Activated naive CD4-positive, alpha-beta T cell treated with anti-CD3 and anti-CD28 coated beads, Interleukin-2, amount 50 U/mL, for 16 hours (primary cell): ENCODE data around the gene ZNF831.

Experiments
- DNase-seq: peaks from one replicate; pipeline ENCODE4 v3.0.0-alpha.2; 2020

ZNF831 gene

DNA sequence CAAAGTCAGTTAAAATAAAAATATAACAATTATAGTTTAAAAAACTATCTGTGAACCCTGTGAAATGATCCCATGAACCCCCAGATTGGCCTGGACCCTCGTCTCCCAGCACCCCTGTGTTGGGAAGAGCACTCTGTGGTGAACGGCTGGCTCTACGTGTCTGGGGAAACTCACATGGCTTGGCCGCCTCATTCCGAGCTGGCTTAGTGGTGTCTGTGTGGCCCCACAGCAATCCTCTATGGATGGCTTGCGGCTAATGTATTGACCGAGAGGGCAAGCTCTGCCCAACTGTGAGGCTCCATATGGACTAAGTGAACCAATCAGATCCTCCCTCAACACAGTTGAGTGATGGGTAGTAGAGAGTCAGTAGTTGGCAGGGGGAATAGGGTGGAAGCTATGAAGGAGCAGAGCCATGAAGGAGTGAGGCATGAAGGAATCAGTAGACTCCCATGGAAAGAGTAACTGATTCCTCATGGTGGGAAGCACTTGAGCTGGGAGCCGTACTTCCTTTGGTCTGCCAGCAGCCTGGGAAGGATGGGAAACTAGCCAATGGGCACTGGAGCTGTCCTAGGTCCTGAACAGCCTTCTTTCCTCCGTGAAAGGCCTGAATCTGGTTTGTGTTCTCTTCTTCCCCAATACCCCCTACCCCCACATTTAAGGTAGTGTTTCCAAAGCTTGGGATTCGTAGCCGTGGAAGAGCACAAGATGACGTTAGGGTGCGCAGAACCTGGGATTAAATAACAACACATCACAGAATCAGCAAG, 21.6 kb upstream of the ZNF831 start:
- no peak for DNase-seq

DNA sequence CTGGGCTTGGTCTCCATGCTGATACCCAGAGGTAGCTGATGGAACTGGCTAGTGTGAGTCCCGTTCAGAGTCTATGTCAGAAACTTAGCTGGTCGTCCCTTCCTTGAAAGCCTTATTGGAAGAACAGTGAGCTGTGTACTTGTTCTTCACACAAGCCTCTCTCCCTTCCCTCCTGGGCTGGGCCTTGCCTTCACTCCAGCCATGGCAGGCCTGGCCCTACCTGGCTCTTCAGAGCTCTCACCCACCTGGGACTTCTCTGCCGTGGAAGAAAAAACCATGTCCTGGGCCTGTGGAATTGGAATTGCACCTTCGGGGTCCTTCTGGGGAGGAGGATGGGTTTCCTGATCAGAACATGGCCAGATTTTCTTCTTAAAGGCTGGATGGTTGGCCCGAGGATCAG, 20.3 kb upstream of the ZNF831 start:
- no peak for DNase-seq

DNA sequence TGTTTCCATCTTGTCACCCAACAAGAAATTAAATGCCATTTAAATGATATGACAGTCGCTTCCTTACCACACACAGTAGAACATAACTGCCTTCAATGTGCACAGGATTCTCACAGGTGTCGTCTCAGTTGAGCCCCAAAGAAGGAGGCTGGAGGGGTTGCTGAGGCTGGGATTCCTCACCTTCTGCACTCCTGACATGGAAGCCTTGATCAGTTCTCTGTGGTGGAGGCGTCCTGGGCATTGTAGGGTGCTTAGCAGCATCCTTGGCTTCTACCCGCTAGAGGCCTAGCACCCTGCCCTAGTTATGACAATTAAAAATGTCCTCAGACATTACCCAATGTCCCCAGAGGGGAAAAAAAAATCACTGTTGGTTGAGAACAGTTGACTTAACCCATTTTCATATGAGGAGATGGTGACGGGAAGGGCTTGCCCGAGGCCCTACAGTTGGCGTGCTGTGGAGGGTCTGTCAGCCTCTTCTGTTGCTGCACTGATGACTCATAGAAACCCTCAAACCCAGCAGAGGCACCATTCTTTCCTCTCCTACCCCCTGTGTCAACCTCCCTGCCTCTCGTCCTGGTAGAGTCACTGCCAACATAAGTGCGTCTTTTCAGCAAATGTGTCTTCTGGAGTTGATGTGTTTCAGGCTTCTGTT, 19.3 kb upstream of the ZNF831 start:
- DNase-seq, result no peak

DNA sequence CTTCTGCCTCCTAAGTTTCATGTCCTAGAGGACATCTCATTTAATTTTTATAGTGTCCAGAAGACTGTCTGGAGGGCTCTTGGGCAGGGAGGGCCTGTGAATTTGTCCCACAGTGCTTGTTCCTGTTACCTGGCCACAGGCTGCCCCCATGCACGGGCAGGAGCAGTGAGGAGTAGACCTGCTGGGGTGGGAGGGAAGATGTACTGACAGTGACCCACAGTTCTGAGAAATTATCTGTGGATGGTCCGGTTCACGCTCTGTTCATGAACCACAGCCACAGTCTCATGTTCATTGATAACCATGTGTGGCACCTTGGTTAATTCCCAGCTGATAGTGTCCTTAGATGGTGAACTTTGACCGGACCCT, 18.8 kb upstream of the ZNF831 start:
- no peak for DNase-seq

DNA sequence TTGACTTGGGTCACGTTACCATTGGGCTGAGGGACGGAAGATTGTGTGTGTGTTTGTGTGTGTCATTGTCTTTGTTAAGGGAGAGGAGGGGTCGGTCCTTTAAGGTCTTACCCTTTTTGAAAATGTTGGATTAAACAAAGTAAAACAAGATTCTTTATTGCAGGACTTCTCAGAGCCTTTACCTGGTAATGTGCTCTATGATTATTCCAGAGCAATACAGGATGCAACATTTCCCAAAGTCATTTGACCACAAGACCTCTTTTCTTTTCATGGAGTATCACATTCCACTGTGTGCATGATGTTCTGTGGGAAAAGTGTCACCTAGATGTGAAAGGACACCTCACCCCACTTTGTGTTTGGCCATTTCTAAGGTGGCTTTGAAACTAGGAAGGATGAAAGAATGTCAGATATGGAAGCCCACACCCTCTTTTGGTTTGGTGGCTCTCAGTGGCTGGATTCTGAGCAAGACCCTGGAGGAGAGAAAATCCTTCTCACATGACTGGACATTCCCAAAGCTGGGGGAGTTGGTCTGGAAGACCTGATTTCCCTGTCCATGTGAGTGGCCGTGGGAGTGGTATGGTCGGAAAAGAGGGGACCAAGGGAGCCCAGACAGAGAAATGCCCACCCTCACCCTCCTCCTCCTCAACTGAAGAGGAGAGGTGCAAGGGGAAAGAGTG, 18.2 kb upstream of the ZNF831 start:
- no peak for DNase-seq

DNA sequence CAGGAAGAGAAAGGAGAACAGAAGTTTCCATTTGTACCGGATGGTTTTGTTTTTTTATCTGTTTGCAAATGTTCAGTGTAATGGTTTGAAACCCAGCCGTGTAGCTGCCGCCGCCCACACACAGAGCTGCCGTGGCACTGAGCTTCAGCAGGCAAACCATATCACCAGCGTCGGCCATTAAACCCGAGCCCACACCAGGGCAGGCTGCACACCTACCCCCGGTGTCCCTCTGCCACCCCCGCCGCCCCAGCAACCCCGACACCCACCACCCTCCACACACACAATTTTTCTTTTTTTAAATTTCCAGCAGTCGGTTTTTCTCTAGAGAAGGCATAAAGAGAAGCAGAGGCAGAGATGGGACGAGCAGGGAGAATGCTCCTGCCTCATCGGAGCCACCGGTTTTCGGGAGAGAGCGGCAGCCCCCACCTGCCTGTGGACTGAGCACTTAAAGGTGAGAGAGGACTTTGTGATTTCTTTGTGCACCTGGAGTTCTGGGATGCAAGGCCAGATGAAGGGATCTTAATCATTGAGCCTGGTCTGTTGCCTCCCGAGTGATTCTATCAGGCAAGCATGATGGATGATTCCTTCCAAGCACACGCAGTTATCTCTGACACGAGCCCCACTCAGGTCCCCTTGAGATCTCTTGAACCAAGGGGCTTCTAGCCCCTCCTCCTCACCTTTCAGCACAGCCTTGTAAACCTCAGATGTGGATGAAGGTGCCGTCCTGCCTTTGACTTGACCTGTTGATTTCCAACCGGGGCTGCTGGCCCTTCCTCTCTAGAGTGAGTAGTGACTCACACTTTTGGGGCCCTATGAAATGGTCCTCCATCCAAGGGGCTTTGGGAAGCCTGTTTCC, 17.5 kb upstream of the ZNF831 start:
- DNase-seq, result peak; percentile 82

DNA sequence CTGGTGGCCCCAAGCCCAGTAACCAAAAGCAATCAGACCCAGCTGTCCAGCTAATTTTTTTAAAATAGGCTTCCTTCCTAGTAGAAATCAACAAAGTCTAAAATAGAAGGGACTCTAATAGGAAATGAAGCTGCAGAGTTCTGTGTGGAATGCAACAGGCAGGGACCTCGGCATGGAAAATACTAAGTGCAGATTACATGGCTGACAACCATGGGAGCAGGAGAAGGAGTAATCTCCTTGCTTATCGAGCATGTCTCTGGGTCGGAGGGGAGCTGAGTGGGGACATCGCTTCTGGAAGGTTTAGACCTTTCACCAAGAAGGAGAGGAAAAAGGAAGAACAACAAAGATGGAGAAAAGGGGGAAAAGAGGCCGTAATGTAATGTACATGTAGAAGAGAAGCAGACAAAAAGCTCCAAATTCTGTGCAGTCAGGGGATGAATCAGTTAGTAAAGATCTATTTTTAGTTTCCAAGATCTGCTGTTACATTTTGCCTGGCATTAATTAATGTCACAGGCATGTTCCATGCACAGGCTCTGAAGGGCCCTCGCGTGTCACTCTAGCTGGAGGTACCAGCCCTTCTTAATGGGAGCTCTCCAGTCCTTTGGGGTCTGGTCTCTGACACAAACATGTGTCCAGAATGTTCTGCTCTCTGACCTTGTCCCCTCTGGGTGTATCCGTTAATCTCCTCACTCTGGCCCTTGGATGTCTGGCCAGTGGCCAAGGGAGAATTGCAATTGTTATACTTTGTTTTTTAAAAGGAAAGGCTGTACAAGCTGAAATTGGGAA, 16.6 kb upstream of the ZNF831 start:
- DNase-seq, result no peak

DNA sequence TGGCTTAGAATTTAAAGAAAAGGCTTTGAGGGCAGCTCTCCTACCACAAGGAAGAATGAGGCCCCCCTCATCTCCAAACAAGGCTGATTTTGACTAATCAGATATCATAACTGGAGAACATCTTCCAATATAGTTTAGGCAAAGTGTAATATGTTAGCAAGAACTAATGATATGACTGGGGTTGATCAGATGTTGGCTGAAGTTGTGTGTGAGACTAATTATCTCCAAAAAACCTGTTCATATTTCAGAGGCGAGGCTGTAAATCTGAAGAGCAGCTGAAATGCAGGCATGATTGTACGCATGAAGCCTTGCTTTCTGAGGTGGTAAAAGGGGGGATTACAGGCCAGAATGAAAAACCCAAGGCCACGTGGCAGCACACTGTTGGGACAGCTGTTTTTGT, 16.0 kb upstream of the ZNF831 start:
- no peak for DNase-seq

DNA sequence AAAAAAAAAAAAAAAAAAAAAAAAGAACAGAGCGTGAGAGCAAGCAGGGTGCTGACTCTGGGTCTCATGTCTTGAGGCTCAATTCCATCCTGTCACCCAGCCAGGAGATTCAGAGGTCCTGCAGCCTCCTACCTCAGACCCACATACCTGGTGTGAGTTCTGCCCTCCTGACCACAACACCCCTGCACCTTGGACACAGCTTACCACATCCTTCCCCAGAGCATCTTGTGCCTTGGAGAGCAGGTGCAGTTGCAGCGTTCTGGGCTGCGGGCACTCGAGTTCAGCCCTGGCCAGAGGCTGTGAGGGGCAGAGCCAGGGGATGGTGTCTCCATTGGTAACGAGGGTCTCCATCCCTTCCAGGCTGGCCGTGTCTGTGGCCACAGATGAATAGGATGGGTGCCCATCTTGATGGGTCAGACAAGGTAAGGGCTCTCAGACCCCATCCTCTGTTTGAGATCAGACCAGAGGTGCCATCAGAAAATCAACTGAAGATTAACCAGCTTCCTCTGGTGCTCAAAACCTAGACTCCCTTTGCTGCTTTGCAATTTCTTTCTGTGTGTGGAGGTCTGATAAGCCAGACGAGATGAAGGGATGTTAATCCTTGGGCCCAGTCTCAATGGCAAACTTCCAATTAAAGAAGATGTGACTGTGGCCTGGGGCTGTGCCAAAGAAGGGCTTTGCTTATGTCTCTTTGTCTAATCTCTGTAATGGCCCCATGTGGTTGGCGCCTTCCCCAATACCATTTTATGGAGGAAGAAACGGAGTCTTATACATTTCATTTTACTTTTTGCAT, 14.7 kb upstream of the ZNF831 start:
- DNase-seq, result no peak

DNA sequence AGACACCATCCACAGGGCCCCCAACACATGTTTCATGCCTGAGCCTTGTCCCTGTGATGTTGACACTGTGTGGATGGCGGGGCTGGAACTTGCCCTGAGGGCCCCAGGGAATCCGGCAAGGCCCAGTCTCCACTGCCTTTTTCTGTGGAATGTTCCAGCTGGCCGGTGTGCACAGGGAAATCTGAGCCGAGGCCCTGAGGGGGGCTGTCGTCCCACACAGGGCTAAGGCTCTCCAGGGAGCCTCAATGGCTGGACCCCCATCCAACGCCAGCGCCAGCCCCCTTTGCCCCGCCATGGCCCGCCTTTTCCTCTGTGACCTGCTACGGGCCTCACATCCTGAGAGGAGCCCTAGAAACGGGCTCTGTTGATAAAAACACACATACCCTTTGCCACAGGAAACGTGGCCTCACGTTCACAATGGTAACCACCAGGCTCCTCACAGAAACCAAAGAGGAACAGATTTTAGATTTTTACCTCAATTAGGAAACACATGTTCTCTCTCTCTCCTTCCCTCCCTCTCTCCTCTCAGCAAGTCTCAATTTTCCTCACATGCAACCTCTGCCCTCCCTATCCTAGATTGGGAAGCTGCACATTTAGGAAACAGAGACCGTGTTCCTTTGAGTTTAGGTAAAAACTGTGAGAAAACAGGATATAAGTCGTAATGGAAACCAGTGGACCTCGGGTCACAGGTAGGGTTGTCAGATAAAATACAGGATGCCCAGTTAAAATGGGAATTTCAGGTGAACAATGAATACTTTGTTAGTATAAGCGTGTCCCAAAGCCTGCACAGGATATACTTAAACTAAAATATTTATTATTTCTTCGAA, 13.7 kb upstream of the ZNF831 start:
- peak; percentile 42 for DNase-seq

DNA sequence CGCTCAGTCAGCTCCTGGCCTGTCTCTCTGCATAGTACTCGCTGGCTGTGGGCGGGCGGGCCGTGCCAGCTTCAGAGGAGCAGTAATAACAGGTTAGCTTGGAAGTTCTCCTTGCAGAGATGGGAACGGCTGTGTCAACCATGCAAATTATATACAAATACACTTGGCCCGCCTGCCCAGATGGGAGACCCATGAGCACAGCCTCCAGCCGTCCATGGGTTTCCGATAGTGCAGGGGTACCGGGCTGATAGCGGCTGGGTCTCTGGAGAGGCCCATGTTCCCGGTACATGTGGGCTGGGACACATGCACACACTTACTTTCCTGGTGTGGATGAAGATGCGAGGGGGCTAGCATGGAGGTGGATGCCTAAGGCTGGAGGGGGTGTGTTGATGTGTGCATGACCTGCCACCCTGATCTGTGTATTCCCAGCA, 12.8 kb upstream of the ZNF831 start:
- DNase-seq, result no peak

DNA sequence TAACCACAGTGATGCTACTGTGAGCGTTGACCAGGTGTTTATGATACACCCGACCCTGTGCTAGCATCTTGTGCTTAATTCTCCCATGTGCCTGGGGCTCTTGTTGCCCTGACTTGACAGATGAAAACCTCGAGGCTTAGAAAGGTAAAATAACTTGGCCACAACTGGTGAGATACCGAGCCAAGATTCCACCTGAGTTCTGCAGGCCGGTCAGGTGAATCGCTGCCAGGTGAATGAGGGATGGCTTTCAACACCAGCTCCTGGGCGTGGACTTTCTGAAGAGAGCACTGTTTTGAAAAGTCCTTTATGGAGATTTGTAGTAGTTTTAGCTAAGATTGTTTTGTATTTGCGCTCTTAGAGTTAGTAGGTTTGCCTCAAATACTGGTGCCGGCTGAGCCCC, 12.2 kb upstream of the ZNF831 start:
- no peak for DNase-seq

DNA sequence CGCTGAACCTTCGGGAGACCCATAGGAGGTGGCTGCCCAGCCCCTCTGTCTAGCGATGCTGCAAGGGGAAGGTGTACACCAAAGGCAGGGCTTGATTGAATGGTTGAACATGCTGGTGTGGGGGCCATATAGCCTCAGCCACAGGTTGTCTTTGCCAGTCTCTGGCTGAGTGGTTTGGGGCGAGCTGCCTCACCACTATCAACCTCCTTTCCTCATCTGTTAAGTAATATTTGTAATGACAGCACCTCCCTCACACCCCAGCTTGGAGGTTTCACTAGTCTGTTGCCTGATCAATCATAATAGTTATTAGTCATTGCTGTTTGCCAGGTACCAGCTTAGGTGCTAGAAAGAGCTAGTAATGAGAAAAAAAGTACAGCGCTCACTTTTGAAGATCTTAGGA, 11.8 kb upstream of the ZNF831 start:
- peak; percentile 51 for DNase-seq

DNA sequence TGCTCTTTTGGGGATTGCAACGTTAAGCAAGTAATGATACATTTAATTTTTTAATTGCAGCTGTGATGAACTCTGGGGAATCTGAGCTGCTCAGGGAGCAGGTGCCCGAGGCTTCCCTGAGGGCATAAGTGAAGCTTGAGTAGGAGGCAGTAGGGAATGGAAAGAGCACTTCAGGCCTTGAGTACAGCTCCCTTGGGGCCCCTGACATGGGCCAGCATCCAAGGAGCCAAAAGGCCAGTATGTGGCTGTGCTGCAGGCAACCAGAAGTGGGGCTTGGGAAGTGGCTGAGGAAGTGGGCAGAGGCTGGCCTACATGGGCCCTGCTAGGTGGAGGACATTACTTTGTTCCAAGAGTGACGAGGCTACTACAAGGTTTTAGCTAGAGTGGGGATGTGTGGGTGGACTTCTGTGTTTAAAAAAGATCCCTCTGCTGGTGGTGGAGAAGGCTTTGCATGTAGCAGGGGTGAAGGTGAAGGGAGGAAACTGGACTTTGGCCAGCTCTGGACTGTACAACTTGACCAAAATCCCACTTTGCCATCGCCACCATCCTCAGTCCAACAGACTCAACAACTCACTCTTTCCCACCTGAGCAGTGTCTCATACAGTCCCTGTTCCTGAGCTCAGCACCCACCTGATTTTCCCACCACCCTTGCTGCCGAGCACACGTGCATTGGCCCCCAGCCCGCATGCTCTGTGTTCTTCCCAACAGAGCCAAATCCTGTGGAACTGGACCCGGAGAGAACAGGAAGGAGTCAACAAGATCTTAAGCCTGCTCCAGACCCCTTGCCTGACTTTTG, 10.9 kb upstream of the ZNF831 start:
- DNase-seq, result no peak

DNA sequence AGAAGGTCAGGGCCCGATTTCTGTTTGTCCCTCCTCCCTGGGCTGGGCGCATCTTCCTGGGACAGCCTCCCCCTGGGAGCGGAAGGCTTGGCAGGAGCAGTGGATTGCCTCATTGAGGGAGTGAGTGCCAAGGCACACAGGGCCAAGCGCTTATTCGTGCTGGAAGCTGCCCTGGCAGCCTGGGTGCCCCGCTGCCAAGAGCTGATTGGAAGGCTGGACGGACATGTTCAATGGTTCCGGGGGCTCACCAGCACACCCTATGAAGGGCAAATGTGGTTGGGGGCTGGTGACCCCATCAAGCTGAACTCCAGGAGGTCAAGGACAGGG, 10.3 kb upstream of the ZNF831 start:
- no peak for DNase-seq

DNA sequence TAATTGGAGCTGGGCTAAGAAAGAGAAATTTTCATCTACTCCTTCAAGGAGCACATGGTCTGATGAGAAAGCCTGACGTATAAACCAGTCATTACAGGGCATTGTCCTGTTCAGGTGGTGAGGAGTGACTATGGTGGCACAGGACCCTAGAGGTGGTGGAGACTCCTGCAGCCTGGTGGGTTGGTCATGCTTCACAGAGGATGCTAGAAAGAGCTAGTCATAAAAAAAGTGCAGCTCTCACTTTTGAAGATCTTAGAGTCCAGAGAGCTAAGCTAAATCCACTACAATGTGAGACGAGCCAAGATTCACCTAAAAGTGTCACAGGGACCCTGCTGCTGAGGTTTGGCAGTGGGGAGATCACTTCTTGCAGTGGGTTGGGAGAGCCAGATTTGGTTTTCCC, 9.8 kb upstream of the ZNF831 start:
- DNase-seq, result no peak

DNA sequence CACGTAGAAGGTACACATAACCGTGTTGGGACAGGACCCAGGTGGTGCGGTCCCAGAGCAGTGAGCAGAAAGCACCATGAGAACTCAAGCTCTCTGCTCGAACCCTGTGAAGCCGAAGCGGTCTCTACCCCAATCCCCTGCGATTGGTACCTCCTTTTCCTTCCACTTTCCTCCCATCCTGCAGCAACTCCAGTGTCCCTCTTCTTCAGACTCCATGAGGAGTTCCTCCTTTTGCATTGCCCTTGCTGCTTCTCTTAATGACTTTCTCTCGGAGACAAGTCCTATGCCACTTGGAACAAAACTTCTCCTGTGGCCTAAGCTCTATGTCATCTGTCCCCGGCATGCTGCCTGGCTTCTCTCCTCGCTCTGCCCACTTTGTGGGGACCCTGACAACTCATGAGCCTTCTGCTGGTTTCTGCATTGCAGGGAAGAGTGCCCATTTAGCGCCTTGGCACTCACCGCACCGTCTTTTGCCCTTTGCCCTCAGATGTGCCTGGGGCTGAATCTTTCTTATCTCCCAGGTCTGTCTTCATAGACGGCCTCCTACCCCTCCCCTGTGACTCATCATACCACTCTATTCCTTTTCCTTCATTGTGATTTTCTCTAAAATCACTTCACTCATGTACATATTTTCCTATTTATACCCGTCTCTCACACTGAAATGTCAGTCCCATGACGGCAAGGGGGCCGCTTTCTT, 9.2 kb upstream of the ZNF831 start:
- no peak for DNase-seq

DNA sequence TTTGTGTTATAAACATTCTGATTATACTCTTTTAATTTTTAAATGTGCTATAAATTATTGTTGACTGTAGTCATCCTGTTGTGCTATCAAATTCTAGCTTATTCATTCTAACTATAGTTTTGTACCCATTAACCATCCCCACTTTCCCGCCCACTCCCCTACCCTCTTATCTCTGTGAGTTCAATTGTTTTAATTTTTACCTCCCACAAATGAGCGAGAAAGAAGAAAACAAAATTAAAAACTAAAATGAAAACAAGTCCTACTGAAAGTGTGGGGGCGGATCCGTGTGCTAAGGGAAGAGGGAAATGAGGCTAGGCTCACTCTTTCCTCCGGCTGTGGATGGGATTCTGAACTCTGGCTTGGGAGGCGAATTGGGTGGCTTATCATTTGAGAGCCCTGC, 6.6 kb upstream of the ZNF831 start:
- DNase-seq, result no peak

DNA sequence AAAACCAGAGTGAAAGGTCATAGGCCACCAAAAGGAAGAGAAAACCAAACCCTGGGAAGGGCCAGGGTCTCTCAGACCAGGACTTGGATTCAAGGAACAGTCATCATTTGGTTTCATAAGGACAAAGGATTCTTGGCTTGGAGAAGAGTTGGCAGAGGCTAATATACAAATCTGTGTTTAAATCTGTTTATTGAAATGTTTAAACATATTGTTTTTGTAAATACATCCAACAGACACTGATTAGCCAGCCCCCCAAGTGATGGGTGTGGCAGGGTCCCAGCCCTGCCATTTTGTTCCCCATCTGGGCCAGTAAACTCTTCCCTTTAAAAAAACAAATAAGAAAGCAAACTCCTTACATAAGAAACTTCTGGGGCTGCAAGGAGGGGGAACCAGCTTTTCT, 6.1 kb upstream of the ZNF831 start:
- no peak for DNase-seq
